Fibroblast of mammary gland (primary cell): Measurements from ENCODE around the gene TFB1M.
"Not testable (repeated sequence)": the region's sequence is repeated elsewhere in the genome, so short reads cannot be mapped to it uniquely, and the experiment has no call there.

Source experiments
- DNase-seq: peaks from one replicate; pipeline ENCODE4 v3.0.0-alpha.2; 2010; ENCODE audit warnings: low read depth
- H3K4me3 ChIP-seq: 2 replicates; pipeline ENCODE4 v1.5.1; 2011; ENCODE audit warnings: low read depth, mild to moderate bottlenecking, low read length, moderate library complexity; ENCODE audit not compliant: control insufficient read depth
- TF ChIP-seq, protein P1 (sequence below): conservative IDR thresholded peaks from 2 replicates; pipeline ENCODE4 v1.5.1; 2011; ENCODE audit warnings: low read depth, low read length, inconsistent platforms; ENCODE audit not compliant: control insufficient read depth, insufficient read depth

TFB1M gene

DNA sequence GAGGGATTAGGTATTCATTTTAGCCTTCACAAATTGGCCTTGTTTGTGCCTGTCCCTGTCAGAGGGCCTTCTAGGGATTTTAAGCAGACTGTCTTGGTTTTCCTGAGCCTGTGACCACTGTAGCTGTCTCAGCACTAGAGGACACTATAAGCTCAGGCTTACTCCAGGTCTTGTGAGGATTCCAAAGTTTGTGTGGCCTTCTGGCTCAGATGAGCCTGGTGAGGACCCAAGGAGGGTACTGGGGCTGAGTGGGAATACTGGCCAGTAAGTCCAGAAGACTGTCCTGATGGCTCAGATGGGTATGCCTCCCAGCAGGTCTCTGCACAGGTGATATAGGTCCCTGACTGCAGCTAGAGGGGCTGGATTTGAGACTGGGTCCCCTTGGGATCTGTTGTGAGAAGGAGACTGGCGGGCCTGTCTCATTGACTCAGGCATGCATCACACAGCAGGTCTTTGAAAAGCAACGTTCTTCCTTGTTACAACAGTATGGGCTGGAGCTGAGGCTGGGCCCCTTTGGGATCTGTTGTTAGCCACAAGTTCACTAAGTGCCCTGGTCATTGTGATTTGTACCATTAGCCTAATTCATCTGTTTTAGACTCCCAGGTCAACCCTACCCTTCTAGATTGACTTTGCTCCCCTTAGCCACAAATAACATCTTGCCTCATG is 26.3 kb upstream of the TFB1M start:
- H3K4me3 ChIP-seq: no peak overlapping the region
- peak; percentile 79 for DNase-seq
- TF ChIP-seq, protein P1, sequence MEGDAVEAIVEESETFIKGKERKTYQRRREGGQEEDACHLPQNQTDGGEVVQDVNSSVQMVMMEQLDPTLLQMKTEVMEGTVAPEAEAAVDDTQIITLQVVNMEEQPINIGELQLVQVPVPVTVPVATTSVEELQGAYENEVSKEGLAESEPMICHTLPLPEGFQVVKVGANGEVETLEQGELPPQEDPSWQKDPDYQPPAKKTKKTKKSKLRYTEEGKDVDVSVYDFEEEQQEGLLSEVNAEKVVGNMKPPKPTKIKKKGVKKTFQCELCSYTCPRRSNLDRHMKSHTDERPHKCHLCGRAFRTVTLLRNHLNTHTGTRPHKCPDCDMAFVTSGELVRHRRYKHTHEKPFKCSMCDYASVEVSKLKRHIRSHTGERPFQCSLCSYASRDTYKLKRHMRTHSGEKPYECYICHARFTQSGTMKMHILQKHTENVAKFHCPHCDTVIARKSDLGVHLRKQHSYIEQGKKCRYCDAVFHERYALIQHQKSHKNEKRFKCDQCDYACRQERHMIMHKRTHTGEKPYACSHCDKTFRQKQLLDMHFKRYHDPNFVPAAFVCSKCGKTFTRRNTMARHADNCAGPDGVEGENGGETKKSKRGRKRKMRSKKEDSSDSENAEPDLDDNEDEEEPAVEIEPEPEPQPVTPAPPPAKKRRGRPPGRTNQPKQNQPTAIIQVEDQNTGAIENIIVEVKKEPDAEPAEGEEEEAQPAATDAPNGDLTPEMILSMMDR: peak; percentile 73

DNA sequence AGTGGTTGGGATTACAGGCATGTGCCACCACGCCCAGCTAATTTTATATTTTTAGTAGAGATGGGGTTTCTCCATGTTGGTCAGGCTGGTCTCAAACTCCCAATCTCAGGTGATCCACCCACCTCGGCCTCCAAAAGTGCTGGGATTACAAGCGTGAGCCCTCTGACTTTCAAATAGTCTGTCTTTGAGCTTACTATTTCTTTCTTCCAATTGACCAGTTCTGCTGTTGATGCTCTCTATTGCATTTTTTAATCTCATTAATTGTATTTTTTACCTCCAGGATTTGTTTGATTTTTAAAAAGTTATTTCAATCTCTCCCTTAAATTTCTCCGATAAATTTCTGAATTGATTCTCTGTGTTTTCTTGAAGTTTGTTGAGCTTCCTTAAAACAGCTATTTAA is 25.6 kb upstream of the TFB1M start:
- DNase-seq, H3K4me3 ChIP-seq: not testable (repeated sequence)

DNA sequence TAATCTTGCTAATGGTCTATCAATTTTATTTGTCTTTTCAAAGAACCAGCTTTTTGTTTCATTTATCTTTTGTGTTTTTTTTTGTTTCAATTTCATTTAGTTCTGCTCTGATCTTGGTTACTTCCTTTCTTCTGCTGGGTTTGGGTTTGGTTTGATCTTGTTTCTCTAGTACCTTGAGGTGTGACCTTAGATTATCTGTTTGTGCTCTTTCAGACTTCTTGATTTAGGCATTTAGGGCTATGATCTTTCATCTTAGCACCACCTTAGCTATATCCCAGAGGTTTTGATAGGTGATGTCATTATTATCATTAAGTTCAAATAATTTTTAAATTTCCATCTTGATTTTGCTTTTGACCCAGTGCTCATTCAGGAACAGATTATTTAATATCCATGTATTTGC is 24.0 kb upstream of the TFB1M start:
- not testable (repeated sequence) for H3K4me3 ChIP-seq, DNase-seq

- no peak overlapping the region for H3K4me3 ChIP-seq
- no peak for DNase-seq
- TF ChIP-seq, protein P1: no peak
These were observed 21.0 kb upstream of the TFB1M start for GRCh38 chr6:155335265-155335664.

GRCh38 chr6:155334073-155334472 is 19.8 kb upstream of the TFB1M start:
- not testable (repeated sequence) for DNase-seq, H3K4me3 ChIP-seq

DNA sequence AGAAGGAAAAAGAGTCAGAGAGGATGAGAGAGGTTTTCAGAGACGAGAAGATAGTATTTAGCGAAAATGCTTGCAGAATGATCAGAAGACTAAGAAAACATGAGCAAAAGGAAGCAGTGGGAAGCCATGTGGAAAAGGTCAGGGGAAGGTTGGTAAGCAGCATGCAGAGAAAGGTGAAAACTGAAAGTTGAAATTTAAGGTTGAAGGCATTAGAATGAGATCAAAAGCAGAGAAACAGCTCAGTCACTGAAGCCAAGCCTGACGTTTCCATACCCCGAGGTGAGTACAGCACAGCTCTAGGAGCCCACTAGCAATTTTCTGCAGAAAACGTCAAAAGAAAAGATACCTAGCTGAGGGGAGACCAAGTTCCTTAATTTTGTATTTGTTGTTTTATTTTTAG is 19.1 kb upstream of the TFB1M start:
- no peak overlapping the region for H3K4me3 ChIP-seq
- no peak for DNase-seq
- TF ChIP-seq, protein P1: no peak

- TF ChIP-seq, protein P1: no peak
- no peak overlapping the region for H3K4me3 ChIP-seq
- DNase-seq: no peak
These were observed 16.6 kb upstream of the TFB1M start for GRCh38 chr6:155330922-155331321.

DNA sequence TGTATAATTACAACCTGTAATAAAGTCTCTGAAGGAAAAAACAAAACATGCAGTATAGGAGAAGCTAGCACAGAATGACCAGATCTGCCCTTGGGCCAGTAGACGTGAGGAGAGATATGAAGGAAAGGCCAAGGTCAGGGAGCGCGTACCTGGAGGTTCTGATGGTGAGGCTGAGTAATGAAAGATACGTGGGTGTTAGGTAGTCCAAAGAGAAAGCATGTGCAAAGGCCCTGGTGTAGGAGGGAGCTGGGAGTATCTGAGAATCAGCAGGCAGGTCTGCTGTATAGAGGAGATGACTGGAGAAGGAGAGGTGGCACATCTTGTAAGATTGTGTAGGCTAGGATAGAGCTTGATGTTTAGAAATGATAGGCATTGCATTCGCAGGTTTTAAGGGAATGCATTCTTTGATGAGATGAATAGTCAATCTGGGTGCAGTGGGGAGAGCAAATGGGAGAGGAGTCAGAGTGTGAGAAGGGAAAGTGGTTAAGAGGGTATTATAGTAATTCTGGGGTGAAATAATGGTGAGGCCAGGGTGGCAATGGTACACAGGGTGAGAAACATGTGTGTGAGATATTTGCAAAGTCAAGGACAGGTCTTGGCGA is 15.9 kb upstream of the TFB1M start:
- TF ChIP-seq, protein P1: no peak
- DNase-seq: no peak
- H3K4me3 ChIP-seq: no peak overlapping the region
